GM19023 (cell line): Measurements from ENCODE around the gene IRX4.

Experiments
- ATAC-seq: cut with Tn5 transposase; IDR thresholded peaks from one replicate; pipeline ENCODE4 v1.9.1; 2021; ENCODE audit warnings: mild to moderate bottlenecking, moderate library complexity; ENCODE audit not compliant: unreplicated experiment

Gene IRX4

GRCh38 chr5:1914471-1914870 lies 31.7 kb upstream of the IRX4 start:
- ATAC-seq, result no peak

GRCh38 chr5:1913578-1913977 lies 30.9 kb upstream of the IRX4 start:
- no peak for ATAC-seq

- ATAC-seq, result no peak
These were observed 30.3 kb upstream of the IRX4 start for GRCh38 chr5:1912951-1913565.

- no peak for ATAC-seq
These were observed 29.1 kb upstream of the IRX4 start for GRCh38 chr5:1911773-1912235.

- no peak for ATAC-seq
These were observed 28.4 kb upstream of the IRX4 start for GRCh38 chr5:1910861-1911772.

- no peak for ATAC-seq
These were observed 27.5 kb upstream of the IRX4 start for GRCh38 chr5:1910081-1910760.

- no peak for ATAC-seq
These were observed 26.7 kb upstream of the IRX4 start for GRCh38 chr5:1909346-1909985.

- ATAC-seq, result no peak
These were observed 26.2 kb upstream of the IRX4 start for GRCh38 chr5:1908931-1909330.

GRCh38 chr5:1907616-1908015 lies 24.9 kb upstream of the IRX4 start:
- ATAC-seq, result no peak

GRCh38 chr5:1905108-1905507 lies 22.4 kb upstream of the IRX4 start:
- ATAC-seq, result no peak

- ATAC-seq, result no peak
These were observed 19.3 kb upstream of the IRX4 start for GRCh38 chr5:1901983-1902382.

GRCh38 chr5:1901061-1901460 lies 18.3 kb upstream of the IRX4 start:
- no peak for ATAC-seq

GRCh38 chr5:1899201-1899600 lies 16.5 kb upstream of the IRX4 start:
- ATAC-seq, result no peak

GRCh38 chr5:1897816-1898450 lies 15.2 kb upstream of the IRX4 start:
- no peak for ATAC-seq

- ATAC-seq, result no peak
These were observed 14.7 kb upstream of the IRX4 start for GRCh38 chr5:1897386-1897785.

GRCh38 chr5:1896602-1897376 lies 14.1 kb upstream of the IRX4 start:
- no peak for ATAC-seq

GRCh38 chr5:1895739-1896420 lies 13.2 kb upstream of the IRX4 start:
- no peak for ATAC-seq

- ATAC-seq, result no peak
These were observed 11.5 kb upstream of the IRX4 start for GRCh38 chr5:1894243-1894642.

- ATAC-seq, result no peak
These were observed 11.0 kb upstream of the IRX4 start for GRCh38 chr5:1893754-1894153.
